ENCODE results near the gene RUNX3.

RUNX3 gene

GRCh38 chr1:24946861-24947658, 17.0 kb upstream of the RUNX3 start:
- DNase-seq (ENCODE audit: low read depth in 1 of 2, low spot score in 1 of 2) = no peak

DNA sequence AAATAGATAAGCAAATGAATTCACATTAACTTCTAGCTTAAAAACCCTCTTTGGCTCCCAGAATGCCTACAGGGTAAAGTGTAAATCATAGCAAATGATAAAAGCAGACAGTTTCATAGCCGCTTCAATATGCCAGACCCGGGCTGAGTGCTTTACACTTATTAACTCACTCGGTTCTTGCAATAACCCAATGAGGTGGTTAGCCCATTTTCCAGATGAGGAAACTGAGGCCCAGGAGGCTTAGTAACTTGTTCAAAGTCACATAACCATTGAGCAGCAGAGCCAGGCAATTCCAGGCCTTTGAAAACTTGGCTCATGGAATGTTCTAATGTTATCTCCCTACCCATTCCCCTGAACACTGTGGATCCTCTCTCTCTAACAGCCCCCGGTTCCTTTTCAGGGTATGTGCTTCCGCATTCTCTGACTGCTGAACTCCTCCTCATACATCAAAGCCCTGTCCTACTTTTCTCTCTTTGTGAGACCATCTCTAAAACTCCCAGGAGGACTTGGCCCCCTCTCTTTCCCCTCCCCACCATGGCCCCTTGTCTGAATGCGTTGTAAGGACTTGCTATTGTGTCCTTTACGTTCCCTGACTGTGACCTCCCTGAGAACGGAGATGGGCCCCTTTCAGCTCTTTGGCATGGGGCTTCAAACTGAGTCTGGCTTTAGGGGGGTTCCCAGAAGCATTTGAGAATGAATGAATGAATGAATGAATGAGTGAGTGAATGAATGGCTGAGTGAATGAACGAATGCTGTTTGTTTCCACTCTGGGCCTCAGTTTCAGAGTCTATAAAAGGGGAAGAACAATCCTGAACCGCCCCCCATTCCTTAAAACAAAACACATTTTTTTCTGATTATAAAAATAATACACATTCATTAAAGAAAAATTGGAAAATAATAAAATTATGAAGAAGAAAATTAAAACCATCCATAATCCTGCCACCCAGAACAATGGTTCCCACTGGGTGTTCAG, 15.6 kb upstream of the RUNX3 start:
- no peak for DNase-seq (ENCODE audit: low read depth in 1 of 2, low spot score in 1 of 2)

GRCh38 chr1:24944318-24944717, 14.2 kb upstream of the RUNX3 start:
- DNase-seq (ENCODE audit: low read depth in 1 of 2, low spot score in 1 of 2) = no peak

DNA sequence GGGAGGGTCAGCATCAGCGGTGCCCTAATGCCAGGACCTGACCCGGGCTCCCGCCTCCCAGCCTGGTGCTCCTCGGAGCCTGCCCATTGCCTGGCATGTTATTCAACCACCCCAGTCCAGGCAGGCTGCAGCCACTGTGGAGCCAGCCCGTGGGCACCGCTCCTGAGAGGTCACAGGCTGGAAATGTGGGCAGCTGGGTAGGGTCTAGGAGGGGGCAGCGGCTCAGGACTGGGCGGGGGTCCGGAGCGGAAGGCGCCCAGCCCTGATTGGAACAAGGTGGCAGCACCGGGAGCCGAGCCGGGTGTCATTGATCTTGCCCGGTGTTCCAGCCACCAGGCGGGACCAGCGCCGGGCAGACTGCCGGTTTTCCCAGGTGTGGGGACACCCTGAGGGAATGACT, 12.7 kb upstream of the RUNX3 start:
- DNase-seq (ENCODE audit: low read depth in 1 of 2, low spot score in 1 of 2) = no peak

DNA sequence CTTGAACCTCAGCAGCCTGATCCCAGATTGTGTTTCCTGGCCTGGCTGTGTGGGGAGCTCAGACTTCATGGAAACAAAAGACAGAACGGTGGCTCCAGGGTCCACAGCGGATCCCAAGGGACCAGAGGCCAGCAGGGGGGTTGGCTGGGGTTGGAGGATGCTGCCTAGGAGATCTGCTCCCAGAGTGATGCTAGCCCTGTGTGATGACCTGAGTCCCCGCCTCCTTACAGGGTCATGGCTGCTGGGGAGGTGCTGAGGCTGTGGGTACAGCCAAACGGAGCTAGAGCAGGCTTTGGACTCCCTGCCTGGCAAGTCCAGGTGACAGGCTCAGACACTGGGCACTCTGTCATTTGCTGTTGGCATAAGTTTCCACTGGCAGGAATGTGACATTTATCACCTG, 11.5 kb upstream of the RUNX3 start:
- no peak for DNase-seq (ENCODE audit: low read depth in 1 of 2, low spot score in 1 of 2)

DNA sequence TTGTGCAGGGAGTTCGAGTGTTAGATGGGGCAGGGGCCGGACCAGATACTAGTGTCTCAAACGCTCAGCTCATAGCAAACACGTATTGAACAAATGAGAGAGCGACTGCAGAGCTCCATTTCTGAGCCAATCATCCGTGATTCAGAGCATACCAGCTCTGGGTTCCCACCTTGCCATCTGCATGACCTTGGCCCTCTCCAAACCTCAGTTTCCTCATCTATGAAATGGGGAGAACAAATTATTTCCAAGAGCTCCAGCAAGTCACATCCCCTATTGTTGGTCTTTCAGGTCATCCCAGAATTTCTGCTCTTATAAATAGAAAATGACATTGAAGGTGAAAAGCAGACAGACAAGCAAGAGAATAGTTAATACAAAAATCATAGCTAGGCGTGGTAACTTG, 10.2 kb upstream of the RUNX3 start:
- DNase-seq (ENCODE audit: low read depth in 1 of 2, low spot score in 1 of 2) = no peak

- no peak for DNase-seq (ENCODE audit: low read depth in 1 of 2, low spot score in 1 of 2)
Measured at GRCh38 chr1:24939675-24940193, 9.7 kb upstream of the RUNX3 start.

GRCh38 chr1:24939040-24939674, 9.1 kb upstream of the RUNX3 start:
- DNase-seq (ENCODE audit: low read depth in 1 of 2, low spot score in 1 of 2) = no peak

DNA sequence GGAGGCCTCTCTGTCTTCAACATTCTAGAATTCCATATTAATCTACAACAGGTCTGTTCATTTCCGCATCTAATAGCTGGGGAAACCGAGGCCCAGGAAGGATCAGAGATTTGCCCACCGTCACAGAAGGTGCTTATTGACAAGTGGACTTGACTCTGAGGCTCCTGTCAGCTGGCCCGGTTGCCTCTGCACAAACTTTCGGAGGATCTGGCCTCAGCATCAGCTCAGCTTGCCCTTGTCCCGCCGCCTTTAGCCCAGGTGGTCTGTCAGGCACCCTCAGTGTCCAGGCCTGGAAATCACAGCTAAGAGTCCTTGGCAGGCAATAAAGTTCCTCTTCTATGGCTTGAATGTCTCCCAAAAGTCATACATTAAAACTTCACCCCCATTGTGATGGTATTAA, 8.2 kb upstream of the RUNX3 start:
- no peak for DNase-seq (ENCODE audit: low read depth in 1 of 2, low spot score in 1 of 2)

DNA sequence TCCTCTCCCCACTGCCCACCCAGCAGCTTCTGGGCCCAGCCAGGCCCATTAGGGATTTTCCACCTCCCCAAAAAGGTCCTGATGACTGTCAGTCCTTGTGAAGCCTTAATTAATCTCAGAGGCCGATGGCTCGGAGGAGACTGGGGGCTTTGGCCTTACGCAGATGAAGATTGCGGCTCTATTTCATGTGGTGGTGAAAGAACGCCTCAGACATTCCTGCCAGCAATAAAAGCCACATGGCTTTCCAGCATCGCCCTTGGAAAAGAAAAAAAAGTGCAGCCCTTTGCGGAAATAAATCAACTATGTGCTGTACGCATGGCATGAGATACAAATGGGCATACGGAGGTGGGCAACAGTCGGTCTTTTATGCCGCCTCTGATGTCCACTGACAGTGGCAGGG, 6.6 kb upstream of the RUNX3 start:
- DNase-seq (ENCODE audit: low read depth in 1 of 2, low spot score in 1 of 2) = no peak

DNA sequence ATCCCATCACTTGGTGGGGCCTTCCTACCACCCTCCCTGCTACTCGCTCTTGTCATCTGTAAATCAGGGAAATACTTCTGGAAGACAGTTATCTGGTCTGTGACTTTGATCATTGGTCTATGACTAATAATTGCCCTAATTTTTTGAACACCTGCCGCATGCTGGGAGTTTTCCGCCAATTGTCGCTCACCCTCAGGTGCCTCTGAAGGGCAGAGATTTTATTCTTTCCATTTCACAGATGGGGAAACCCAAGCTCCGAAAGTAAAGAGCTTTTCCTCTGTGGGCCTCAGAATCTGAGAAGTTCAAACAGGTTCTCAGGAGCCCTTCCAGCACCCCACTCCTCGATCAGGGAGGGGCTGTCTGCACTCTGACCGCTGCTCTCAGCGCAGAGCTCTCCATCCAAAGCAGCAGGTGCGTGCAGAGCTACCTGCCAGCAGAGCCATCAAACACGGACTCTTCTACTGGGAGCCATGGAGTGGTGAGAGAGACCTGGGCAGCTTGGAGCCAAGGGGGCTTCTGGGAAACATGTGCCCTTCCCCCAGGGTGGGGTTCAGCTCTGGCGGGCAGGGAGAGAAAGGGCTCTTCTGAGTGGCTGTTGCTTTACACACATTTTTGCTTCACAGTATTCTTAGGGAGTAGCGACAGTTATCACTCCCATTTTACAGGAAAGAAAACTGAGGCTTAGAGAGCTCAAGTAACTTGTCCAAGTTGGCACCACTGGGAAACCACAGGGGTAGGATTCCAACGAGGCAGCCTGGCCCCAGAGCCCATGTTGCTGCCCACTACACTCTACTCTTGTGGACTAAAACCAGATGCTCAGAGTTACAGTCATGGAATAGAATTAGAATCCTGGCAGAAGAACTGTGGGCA, 5.8 kb upstream of the RUNX3 start:
- DNase-seq (ENCODE audit: low read depth in 1 of 2, low spot score in 1 of 2) = no peak

GRCh38 chr1:24935196-24935526, 5.1 kb upstream of the RUNX3 start:
- DNase-seq (ENCODE audit: low read depth in 1 of 2, low spot score in 1 of 2) = no peak

- DNase-seq (ENCODE audit: low read depth in 1 of 2, low spot score in 1 of 2) = no peak
Measured at GRCh38 chr1:24934310-24935195, 4.5 kb upstream of the RUNX3 start.

- DNase-seq (ENCODE audit: low read depth in 1 of 2, low spot score in 1 of 2) = no peak
Measured at GRCh38 chr1:24933468-24933867, 3.4 kb upstream of the RUNX3 start.

GRCh38 chr1:24932725-24933294, 2.7 kb upstream of the RUNX3 start:
- no peak for DNase-seq (ENCODE audit: low read depth in 1 of 2, low spot score in 1 of 2)

DNA sequence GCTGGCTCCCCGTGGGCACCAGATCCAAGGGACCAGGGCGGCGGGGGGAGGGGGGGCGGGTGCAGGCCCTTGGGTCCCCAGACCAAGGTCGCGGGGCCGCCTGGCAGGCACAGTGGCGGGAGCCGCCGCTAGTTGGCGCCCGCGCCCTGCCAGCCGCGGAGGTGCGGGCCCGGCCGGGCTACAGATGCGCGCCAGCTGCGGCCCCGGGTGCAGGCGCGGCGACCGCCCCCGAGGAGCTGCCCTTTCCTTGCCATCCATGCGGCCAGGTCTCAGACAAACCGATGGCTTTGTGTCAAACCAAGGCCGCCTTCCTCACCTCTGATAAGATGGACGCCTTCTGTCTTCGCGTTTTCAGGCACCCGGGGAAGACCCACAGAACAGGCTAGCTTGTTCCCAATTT, 2.2 kb upstream of the RUNX3 start:
- peak; percentile 29 to 40 for DNase-seq (ENCODE audit: low read depth in 1 of 2, low spot score in 1 of 2)

DNA sequence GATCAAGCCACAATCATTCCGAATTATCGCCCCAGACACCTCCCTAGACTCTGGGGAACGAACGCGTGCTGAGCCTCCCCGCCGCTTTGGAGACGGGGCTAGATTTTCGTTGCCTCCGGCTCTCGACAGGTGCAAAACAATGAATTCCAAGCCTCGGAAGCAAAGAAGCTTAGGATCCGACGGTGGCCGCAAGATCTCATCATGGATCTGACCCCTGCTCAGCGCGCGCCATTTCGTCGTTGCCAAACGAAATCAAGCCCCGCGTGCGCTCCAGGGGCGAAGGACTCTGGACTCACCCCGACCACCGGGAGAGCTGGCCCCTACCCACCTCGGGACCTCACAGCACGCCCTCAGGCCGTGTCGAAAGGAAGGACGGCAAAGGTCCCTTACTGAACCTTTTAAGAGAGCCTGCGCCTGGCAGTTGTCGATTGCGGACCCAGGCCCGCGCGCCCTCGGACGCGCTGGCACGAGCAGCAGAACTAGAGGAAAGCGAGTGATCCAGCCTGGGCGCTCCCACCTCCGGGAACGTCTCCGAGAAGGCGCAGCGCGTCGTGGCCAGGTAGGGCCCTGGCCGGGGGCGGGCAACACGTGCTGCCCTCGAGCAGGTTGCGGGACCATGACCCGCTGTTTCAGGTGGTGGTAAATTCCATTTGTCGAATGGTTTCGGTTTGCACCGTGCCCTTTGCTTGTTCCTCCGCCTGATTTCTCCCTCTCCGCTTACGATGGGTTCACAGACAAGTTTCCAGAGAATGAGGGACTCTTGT, 1.6 kb upstream of the RUNX3 start:
- no peak for DNase-seq (ENCODE audit: low read depth in 1 of 2, low spot score in 1 of 2)

DNA sequence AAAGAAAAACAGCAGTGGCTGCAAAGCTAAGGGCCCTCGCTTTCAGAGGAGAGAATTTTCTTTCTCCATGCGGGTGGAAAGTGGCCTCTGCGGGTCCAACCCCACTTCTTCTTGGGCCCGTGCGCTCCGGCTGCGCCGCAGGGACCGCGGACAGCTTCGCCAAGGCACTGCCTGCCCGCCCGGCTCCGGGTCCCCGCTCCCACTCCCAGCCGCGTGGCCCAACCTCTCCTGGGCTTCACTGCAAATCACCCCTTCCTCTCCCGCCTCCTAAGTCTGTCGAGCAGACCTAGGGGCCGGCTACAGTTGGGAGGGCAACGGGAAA, 1.0 kb upstream of the RUNX3 start:
- DNase-seq (ENCODE audit: low read depth in 1 of 2, low spot score in 1 of 2) = no peak

All from activated CD4-positive, alpha-beta T cell treated with anti-CD3 and anti-CD28 coated beads, Interleukin-2, amount 50 U/mL, for 24 hours (primary cell).